Measurements from ENCODE around the gene ATF6. TPM values are rescaled to one million over a fixed set of nuclear protein-coding genes. Genes with fewer than 3 reads are reported as not detected.
"Not testable (repeated sequence)": the region's sequence is repeated elsewhere in the genome, so short reads cannot be mapped to it uniquely, and the experiment has no call there.

Gene ATF6, protein sequence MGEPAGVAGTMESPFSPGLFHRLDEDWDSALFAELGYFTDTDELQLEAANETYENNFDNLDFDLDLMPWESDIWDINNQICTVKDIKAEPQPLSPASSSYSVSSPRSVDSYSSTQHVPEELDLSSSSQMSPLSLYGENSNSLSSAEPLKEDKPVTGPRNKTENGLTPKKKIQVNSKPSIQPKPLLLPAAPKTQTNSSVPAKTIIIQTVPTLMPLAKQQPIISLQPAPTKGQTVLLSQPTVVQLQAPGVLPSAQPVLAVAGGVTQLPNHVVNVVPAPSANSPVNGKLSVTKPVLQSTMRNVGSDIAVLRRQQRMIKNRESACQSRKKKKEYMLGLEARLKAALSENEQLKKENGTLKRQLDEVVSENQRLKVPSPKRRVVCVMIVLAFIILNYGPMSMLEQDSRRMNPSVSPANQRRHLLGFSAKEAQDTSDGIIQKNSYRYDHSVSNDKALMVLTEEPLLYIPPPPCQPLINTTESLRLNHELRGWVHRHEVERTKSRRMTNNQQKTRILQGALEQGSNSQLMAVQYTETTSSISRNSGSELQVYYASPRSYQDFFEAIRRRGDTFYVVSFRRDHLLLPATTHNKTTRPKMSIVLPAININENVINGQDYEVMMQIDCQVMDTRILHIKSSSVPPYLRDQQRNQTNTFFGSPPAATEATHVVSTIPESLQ
- 15.9 and 18.0 TPM in 2 replicates for total RNA-seq (2012; rRNA removed)

DNA sequence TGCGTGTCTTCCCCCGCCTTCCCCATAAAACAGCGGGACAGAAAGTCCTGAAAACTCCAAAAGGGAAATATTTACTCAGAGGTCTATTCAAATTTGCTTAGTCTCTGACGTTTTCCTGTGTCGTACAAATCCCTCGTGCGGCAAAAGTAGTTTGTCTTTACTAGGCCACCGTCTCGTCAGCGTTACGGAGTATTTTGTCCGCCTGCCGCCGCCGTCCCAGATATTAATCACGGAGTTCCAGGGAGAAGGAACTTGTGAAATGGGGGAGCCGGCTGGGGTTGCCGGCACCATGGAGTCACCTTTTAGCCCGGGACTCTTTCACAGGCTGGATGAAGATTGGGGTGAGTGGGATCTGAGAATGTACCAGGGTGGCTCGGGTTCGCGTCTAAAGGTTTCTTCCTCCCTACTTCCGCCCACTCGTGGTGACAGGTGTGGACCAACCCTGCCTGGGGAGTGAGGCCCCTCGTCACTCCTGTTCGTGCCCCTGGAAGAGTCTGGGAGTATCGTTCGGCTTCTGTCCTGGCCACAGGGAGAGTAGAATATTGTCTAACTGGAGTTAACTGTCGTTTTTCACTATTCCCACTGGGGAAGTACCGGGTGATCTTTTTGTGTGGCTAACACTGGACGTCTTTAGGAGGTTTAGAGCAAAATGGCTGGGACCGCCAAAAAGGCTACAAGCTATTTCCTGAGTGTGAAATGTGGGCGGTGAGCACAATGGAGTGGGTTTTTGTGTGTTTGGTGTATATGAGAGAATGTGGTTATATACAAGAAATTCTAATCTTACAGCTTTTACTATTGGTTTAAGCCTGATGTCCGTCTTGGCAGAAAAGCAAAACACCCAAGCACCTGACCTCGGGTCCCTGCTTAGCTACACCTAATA is at the start of gene ATF6:
Gene ATF6 (plus strand): TSS at position 219 of the 880 bp plus-strand sequence. CDS start 41 bp downstream, at position 260.
- no peaks in the 10 kb centered on the region for H3K9me3 ChIP-seq (replicated peaks; ENCODE audit: low read length)
- no peaks in the 10 kb centered on the region for H3K27me3 ChIP-seq (ENCODE audit: control insufficient read depth, insufficient read depth, low read length)
- peak within 1 kb of the TSS; percentile 91 for H3K9ac ChIP-seq (ENCODE audit: low read depth, low read length)
- H3K4me3 ChIP-seq (ENCODE audit: low read length), result peak within 1 kb of the TSS; percentile 91
- no peaks in the 10 kb centered on the region for H3K36me3 ChIP-seq (ENCODE audit: insufficient read depth, low read length)
- peaks cover 13% of the 10 kb centered on the region for H3K4me1 ChIP-seq (ENCODE audit: control insufficient read depth, insufficient read depth, low read length)
- H3K4me2 ChIP-seq (ENCODE audit: low read length), result peak within 1 kb of the TSS; percentile 89

DNA sequence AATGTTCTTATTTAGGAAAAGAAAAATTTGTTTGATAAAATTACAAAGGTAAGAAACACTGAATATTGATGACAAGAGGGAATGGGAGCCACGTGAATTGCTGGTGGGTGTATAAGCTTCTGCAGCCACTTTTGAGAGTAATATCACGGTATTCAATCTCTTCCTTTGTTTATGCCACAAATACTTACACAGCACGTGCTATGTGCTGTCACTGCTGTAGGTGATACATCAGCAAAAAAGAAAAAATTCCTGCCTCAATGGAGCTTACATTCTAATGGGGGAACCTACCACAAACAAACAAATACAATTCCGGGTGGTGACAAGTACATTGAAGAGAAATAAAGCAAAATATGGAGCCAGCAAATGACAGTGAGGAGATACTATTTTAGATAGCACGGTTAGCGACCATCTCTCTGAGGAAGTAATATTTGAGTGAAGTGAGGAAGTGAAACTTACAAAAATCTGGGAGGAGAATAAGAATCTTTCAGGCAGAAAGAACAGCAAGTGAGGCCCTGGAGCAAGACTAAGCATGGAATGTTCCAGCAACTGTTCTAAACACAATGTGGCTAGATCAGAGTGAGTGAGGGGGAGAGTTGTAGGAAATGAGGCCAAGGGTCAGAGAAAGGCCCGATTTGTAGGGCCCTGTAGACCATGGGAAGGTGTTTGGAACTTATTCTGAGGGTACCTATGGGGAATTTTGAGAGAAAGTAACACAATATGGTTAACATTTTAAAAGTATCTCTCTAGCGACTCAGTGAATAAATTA is 47.4 kb upstream of the ATF6 start:
- Histone ChIP-seq H3K4me3 (ENCODE audit: low read length) (no peak overlapping the region), H3K27me3 (ENCODE audit: control insufficient read depth, insufficient read depth, low read length) (peaks cover 19% of the 10 kb centered on the region), H3K4me2 (ENCODE audit: low read length) (no peak overlapping the region), H3K36me3 (ENCODE audit: insufficient read depth, low read length) (no peaks in the 10 kb centered on the region), H3K9ac (ENCODE audit: low read depth, low read length) (no peak overlapping the region), H3K9me3 (replicated peaks; ENCODE audit: low read length) (no peaks in the 10 kb centered on the region), H3K4me1 (ENCODE audit: control insufficient read depth, insufficient read depth, low read length) (peaks cover 19% of the 10 kb centered on the region)

DNA sequence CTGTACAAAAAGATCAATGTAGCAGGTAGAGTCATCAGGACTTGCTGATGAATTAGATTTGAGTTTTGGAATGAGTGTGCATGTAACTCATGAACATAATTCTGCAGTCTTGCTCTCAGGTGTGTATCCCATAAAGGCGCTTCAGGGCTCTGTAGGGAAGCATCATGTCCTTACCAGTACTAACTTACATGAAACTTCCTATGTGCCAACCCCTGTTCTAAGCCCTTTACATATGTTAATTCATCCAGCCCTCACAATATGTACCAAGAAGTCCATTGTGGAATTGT is 46.9 kb upstream of the ATF6 start:
- H3K4me2 ChIP-seq (ENCODE audit: low read length), result no peak overlapping the region
- no peaks in the 10 kb centered on the region for H3K36me3 ChIP-seq (ENCODE audit: insufficient read depth, low read length)
- H3K4me1 ChIP-seq (ENCODE audit: control insufficient read depth, insufficient read depth, low read length), result peaks cover 19% of the 10 kb centered on the region
- H3K4me3 ChIP-seq (ENCODE audit: low read length), result no peak overlapping the region
- H3K9me3 ChIP-seq (replicated peaks; ENCODE audit: low read length), result no peaks in the 10 kb centered on the region
- H3K9ac ChIP-seq (ENCODE audit: low read depth, low read length), result no peak overlapping the region
- peaks cover 15% of the 10 kb centered on the region for H3K27me3 ChIP-seq (ENCODE audit: control insufficient read depth, insufficient read depth, low read length)

DNA sequence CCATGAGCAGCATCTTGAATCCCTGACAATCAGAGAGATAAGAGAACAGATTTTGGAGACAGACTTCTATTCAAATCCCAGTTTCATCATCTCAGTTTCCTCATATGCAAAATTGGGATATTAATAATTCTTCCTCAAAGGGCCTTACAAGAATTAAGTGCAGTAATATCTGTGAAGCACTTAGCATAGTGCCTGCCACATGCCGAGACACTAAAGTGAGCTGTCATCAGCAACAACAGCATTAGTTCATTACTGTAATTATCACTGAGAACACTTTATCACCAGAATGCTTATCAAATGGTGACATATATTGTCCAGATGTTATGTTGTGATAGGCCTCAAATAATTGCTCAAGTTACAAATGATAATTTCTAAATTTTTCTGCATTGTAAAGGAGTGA is 45.7 kb upstream of the ATF6 start:
- H3K4me1 ChIP-seq (ENCODE audit: control insufficient read depth, insufficient read depth, low read length), result peaks cover 19% of the 10 kb centered on the region
- H3K4me2 ChIP-seq (ENCODE audit: low read length), result no peak overlapping the region
- no peak overlapping the region for H3K4me3 ChIP-seq (ENCODE audit: low read length)
- no peaks in the 10 kb centered on the region for H3K36me3 ChIP-seq (ENCODE audit: insufficient read depth, low read length)
- H3K9me3 ChIP-seq (replicated peaks; ENCODE audit: low read length), result no peaks in the 10 kb centered on the region
- no peak overlapping the region for H3K9ac ChIP-seq (ENCODE audit: low read depth, low read length)
- H3K27me3 ChIP-seq (ENCODE audit: control insufficient read depth, insufficient read depth, low read length), result peaks cover 10% of the 10 kb centered on the region

DNA sequence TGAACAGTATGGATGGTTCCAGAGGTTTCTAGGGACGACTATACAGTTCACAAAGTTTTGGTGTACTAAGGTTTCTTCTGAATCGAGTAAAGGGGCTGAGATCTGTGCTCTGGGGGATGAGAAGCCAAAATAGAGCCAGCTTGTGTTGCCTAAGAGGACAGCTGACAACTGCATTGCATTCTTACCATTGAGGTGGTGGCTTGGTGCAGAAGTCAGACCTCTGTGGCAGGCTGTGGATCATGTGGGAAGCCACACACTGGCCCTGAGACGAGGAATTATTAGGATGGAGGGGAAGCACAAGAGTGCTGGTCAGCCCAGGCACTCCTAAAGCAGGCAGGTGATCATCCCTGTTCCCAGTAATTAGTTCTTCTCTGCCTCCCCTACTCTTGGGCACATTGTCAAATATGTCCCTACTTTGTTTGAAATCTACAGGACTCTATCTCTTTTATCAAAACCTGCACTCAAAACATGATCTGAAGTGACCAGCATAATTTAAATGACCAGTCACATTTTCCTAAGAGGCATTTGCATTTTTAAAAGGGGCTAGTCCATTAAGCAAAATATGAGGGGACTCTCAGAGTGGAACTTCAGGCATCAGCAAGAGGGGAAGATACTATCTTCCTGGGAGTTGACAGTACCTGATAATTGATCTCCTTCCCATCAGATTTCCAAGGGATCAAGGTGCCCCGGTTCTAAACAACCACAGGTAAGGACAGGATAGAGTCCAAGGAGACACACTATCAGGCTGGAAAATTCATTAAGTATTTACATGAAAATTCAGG is 45.0 kb upstream of the ATF6 start, which contains the start of gene FCRLB:
Gene FCRLB (plus strand): TSS at position 589 of the 782 bp plus-strand sequence. CDS start 1,129 bp downstream, outside the sequence.
- H3K27me3 ChIP-seq (ENCODE audit: control insufficient read depth, insufficient read depth, low read length), result peaks cover 5% of the 10 kb centered on the region
- H3K4me1 ChIP-seq (ENCODE audit: control insufficient read depth, insufficient read depth, low read length), result peaks cover 25% of the 10 kb centered on the region
- peak within 1 kb of the TSS; percentile 32 for H3K4me2 ChIP-seq (ENCODE audit: low read length)
- H3K9me3 ChIP-seq (replicated peaks; ENCODE audit: low read length), result no peaks in the 10 kb centered on the region
- H3K9ac ChIP-seq (ENCODE audit: low read depth, low read length), result peak within 1 kb of the TSS; percentile 14
- H3K36me3 ChIP-seq (ENCODE audit: insufficient read depth, low read length), result no peaks in the 10 kb centered on the region
- H3K4me3 ChIP-seq (ENCODE audit: low read length), result peak within 1 kb of the TSS; percentile 7

DNA sequence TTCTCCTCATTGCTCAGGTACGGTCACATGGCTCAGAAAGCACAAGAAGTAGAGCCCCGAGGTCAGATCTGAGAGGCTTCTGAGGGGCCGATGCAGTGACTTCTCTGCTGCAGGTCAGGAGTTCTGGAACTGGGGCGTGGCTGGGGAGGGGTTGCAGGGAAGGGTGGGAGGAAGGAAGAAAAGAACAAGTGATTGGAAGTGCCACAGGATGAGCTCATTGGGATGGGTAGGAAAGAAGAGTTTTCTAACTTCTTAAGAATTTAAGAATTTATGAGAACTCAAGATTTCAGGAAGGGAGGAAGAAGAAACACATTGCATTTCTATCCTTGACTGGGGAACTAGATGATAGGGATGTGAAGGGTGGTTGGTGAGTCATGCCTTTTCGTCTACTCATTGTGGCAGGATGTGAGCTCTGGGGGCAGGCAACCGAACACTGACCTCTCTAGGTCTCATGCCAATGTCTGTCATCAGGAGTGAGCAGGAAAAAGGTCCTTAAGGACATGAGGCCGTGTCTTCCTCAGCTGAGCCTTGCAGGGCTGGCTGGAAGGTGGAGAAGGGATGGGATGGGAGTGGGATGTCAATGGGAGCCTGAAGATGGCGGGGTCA is 44.3 kb upstream of the ATF6 start:
- Histone ChIP-seq H3K36me3 (ENCODE audit: insufficient read depth, low read length) (no peaks in the 10 kb centered on the region), H3K27me3 (ENCODE audit: control insufficient read depth, insufficient read depth, low read length) (no peaks in the 10 kb centered on the region), H3K4me3 (ENCODE audit: low read length) (peak overlapping the region; percentile 7), H3K9me3 (replicated peaks; ENCODE audit: low read length) (no peaks in the 10 kb centered on the region), H3K4me2 (ENCODE audit: low read length) (peak overlapping the region; percentile 32), H3K9ac (ENCODE audit: low read depth, low read length) (peak overlapping the region; percentile 14), H3K4me1 (ENCODE audit: control insufficient read depth, insufficient read depth, low read length) (peaks cover 25% of the 10 kb centered on the region)

DNA sequence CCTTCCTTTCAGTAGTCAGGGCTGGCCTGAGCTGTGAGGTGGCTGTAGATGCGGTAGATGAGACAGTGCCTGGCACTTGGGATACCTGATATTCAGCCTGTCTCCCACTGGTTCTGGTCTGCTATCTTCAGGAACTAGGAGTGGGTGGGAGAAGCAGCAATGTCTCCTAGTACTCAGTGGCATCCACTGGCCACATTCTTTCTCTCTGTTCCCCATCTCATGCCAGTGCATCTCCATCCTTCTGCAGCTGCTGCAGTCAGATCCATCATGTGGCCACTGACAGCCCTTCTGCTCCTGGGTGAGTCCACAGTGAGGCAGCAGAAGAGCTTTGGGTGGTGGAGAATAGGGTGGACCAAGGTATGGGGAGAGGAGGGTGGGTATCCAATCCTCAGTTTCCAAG is 43.7 kb upstream of the ATF6 start:
- Histone ChIP-seq H3K9ac (ENCODE audit: low read depth, low read length) (no peak overlapping the region), H3K4me1 (ENCODE audit: control insufficient read depth, insufficient read depth, low read length) (peaks cover 29% of the 10 kb centered on the region), H3K4me2 (ENCODE audit: low read length) (peak overlapping the region; percentile 26), H3K9me3 (replicated peaks; ENCODE audit: low read length) (no peaks in the 10 kb centered on the region), H3K36me3 (ENCODE audit: insufficient read depth, low read length) (no peaks in the 10 kb centered on the region), H3K27me3 (ENCODE audit: control insufficient read depth, insufficient read depth, low read length) (no peaks in the 10 kb centered on the region), H3K4me3 (ENCODE audit: low read length) (no peak overlapping the region)

DNA sequence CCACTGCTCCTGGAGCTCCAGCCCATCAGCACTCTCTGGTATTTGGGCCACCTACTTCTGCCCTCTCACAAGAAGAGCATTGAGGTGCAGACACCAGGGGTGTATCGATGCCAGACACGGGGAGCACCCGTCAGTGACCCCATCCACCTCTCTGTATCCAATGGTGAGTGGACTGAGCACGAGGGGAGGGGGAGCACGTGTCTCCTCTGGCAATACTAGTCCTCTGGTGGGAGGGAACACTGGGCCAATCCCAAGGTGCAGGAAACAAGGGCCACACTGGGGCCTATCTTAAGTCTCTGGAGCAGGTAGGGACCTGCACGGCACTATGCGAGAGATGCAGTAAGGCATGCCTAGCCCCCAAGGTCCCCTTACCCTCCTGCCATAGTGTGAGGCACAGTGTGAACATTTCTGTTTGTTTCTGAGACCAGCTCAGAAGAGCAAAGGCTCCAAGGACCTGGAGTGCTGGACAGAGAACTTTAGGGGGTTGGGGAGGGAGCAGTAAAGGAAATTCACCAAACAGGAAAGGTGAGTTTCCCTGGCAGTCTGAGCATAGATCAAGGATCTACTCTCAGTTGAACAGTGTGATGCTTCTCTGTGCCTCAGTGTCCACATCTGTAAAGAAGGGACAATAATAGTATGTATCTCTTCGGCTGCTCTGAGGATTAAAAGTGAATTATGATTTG is 42.5 kb upstream of the ATF6 start:
- H3K4me3 ChIP-seq (ENCODE audit: low read length), result no peak overlapping the region
- H3K4me1 ChIP-seq (ENCODE audit: control insufficient read depth, insufficient read depth, low read length), result peaks cover 34% of the 10 kb centered on the region

DNA sequence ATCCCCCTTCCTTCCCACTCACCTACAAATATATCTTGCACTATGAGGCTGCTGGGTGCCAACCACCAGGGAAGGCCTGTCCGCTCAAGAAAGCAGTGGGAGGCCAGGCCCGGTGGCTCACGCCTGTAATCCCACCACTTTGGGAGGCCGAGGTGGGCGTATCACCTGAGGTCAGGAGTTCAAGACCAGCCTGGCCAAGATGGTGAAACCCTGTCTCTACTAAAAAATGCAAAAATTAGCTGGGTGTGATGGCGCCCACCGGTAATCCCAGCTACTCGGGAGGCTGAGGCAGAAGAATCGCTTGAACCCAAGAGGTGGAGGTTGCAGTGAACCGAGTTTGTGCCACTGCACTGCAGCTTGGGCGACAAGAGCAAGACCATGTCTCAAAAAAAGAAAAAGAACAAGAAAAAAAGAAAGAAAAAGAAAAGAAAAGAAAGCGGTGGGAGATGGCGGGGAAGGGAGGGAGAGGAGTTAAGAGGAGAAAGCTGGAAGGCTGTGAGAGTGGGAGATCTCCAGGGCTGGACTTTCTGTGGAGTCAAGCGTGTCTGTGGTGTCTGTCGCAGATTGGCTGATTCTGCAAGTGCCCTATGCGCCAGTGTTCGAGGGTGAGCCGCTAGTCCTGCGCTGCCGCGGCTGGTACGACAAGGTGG is 40.7 kb upstream of the ATF6 start:
- H3K36me3 ChIP-seq (ENCODE audit: insufficient read depth, low read length); H3K27me3 ChIP-seq (ENCODE audit: control insufficient read depth, insufficient read depth, low read length); H3K9me3 ChIP-seq (replicated peaks; ENCODE audit: low read length): not testable (repeated sequence)
- H3K4me1 ChIP-seq (ENCODE audit: control insufficient read depth, insufficient read depth, low read length), result peaks cover 44% of the 10 kb centered on the region
- H3K4me2 ChIP-seq (ENCODE audit: low read length), result peak overlapping the region; percentile 90
- H3K9ac ChIP-seq (ENCODE audit: low read depth, low read length), result peak overlapping the region; percentile 84
- peak overlapping the region; percentile 88 for H3K4me3 ChIP-seq (ENCODE audit: low read length)

More for the DNA sequence above, 42.5 kb upstream of the ATF6 start:
- Histone ChIP-seq H3K4me2 (ENCODE audit: low read length) (no peak overlapping the region), H3K27me3 (ENCODE audit: control insufficient read depth, insufficient read depth, low read length) (no peaks in the 10 kb centered on the region), H3K9me3 (replicated peaks; ENCODE audit: low read length) (no peaks in the 10 kb centered on the region), H3K9ac (ENCODE audit: low read depth, low read length) (no peak overlapping the region), H3K36me3 (ENCODE audit: insufficient read depth, low read length) (no peaks in the 10 kb centered on the region)

Measured in skeletal muscle satellite cell (primary cell).